A375 (cell line): ENCODE measurements around the gene NSFL1C. TPM values are rescaled to one million over a fixed set of nuclear protein-coding genes. Genes with fewer than 3 reads are reported as not detected.

ENCODE experiments used
- total RNA-seq: library from RNA; depleted of rRNA; stranded (reverse); fragments of >200 nt; shearing (Covaris generic); gene quantifications from 2 replicates; pipeline ENCODE4 v1.2.3, GENCODE V29; 2014; rRNA removed

The NSFL1C gene
- 47.5 and 51.6 TPM in 2 replicates for total RNA-seq

GRCh38 chr20:1466211-1467081 lies at the start of gene NSFL1C:
NSFL1C (minus strand) TSS chr20:1466849; CDS start chr20:1466824, 25 bp downstream.

GRCh38 chr20:1491281-1491840 lies 24.7 kb upstream of the NSFL1C start, which contains the start of gene SIRPB2:
SIRPB2 (minus strand) TSS chr20:1491420; CDS start chr20:1491359, 61 bp downstream.

GRCh38 chr20:1392693-1393506 lies 73.7 kb downstream of the NSFL1C start, which contains the start of gene FKBP1A:
FKBP1A (minus strand) TSS chr20:1393054; CDS start chr20:1392998, 56 bp downstream.

Other genes with a start within 250 kb of the NSFL1C start
- not detected in 2 replicates for gene RAD21L1, start 240.8 kb downstream of the NSFL1C start, total RNA-seq
- 4.3 and 5.6 TPM in 2 replicates for gene SNPH, start 200.6 kb downstream of the NSFL1C start, total RNA-seq
- 1.6 and 1.7 TPM in 2 replicates for gene SDCBP2, start 137.7 kb downstream of the NSFL1C start, total RNA-seq
- 93.5 and 107 TPM in 2 replicates for gene FKBP1A, start 73.8 kb downstream of the NSFL1C start, total RNA-seq
- gene SIRPB2, start 24.6 kb upstream of the NSFL1C start, total RNA-seq, result not detected in 2 replicates
- not detected in 2 replicates for gene SIRPD, start 90.9 kb upstream of the NSFL1C start, total RNA-seq
- gene SIRPB1, start 153.2 kb upstream of the NSFL1C start, total RNA-seq, result 3.7 and 4.5 TPM in 2 replicates
- gene SIRPG, start 190.9 kb upstream of the NSFL1C start, total RNA-seq, result 0.27 TPM in 1 of 2 replicates, not detected in the other